Stimulated activated CD8-positive, alpha-beta memory T cell treated with anti-CD3 and anti-CD28 coated beads, Interleukin-2, amount 100 ng/mL, for 1 hour (primary cell): Measurements from ENCODE around the gene P4HA1.
A peak's percentile ranks its signal among the peaks of the same experiment; 100 is the strongest.
"Not testable (repeated sequence)": the region's sequence is repeated elsewhere in the genome, so short reads cannot be mapped to it uniquely, and the experiment has no call there.

ENCODE experiments used
- DNase-seq, 2 donors: peaks; one replicate each; pipeline ENCODE4 v3.0.0-alpha.2; 2020; ENCODE audit warnings: low read depth in 2 of 2

P4HA1 gene

DNA sequence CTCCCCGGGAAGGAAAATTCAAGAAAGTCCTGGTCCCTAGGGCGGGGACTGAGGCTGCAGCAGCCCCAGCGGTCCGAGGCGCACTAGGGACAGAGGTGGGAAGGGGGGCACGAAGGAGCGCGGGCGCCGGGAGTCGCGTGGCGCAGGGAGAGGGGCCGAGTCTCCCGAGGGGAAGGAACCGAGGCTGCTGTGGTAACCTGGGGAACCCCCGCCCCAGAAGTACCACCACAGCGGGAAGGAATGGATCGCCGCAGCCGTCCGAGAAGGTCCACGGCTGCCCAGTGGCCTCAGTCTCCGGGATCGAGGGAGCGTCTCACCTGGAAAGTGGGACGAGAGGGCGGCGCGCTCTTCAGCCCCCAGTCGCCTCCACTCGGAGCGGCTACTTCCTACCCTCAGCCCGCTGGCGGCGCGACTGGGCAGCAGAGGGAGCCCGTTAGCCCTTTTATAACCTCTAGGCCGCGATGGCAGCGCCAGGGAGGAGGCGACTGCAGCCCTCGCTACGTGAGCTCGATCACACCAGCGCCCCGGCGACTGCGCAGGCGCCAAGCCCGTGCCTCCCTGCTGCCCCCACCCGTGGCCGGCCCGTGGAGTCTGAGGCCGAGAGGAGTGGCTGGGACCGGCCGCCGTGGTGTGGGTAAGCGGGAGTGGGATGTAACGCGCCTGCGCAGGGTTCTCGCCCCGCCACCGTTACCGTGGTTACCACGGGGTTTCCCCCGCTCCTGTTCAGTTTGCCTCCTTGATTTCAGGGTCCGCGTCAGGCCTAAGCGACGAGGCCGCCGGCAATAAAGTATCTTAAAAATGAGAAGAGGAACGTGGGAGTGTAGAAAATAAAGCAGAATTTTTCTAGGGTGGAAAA, at the start of gene P4HA1:
Gene P4HA1, minus strand, starts transcription at position 418 of the 856 bp plus-strand sequence. CDS start 21,983 bp downstream, outside the sequence.
- peak; percentile 96 to 98 for DNase-seq

- DNase-seq = no peak
Measured at GRCh38 chr10:73141603-73142002, 44.9 kb upstream of the P4HA1 start.

DNA sequence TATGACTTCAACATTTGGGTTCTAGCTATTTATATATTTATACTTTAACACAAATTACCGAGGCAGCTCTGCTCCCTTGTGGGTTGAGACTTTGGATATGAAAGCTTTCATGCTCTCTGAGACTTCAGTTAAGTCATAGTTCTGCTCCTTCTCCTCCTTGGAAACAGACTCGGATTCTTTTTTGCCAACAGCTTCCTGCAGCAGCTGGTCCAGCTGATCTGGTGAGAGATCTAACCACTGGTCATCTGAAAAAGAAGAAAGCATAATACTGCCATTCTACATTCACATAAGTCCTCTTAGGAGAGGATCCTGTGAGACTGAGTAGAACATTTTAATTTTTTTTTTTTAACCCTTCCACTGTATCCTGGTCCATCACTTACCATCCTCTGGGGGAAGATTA, 42.6 kb upstream of the P4HA1 start:
- no peak for DNase-seq

DNA sequence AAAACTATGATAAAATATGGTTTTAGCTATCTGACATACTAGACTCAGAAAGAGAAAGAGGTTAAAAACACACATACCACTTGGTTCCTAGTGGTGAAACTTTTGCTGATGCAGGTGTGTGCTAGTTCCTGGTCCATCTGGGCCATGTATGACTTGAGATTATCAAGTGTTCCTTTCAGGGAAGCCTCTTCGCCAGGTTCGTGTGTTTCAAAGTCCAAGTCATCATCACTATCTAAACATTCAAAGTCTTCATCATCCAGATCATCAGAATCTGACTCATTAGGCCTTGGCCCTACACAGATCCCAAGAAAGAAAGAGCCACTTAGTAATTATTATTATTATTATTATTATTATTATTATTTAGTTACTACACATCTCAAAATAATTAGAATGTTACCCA, 40.0 kb upstream of the P4HA1 start:
- DNase-seq = no peak

DNA sequence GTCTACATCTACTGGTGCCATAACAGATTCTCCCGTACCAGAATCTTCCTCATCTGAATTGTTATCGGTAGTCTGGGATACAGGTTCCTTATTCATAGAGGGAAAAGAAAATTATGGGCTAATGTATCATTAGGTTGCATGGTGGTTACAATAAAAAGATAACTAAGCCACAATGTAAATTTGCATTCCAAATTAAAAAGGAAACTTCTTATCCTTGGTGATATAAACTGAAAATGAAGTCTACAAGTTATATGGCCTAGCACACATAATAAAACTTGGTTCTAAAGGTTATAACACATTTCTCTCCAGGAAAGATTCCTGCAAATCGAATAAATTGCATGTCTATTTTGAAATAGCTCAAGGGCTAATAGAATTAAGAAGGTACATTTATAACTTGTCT, 38.1 kb upstream of the P4HA1 start:
- DNase-seq = no peak

DNA sequence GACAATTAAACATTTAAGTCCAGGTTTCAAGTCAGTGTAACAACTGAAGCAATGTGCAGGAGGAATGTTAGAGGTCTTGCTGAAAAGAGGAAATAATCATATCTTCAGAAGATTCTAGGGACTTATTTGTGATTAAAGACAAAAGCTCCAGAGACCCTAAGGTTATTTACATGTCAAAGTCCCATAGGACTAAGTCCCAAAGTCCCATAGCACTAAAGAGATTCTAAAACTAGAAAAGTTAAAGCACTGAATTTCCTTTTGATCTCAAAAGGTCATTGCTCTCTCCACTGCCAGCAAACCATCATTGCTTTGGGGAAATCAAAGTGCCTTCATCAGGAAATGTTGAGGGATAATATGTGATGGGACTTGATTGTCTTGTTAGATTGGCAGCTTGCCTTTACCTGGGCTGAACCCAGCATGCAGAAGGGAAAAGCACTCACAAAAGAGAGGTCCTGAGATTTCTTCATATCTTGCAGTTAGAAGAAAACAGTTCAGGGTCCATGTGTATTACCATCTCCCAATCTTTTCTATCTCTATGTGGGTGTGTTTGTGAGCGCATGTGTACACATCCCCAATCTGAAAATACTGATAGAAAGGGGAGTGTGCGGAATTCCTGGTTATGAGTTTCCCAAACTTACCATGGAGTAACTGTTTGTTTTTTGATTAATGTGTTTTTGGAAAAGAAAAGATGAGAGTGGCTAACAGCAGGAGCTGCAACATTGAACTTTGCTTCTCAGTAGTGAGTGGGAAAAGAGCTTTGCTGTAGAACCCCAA, 35.4 kb upstream of the P4HA1 start:
- no peak for DNase-seq

- DNase-seq = no peak
Measured at GRCh38 chr10:73131301-73131700, 34.6 kb upstream of the P4HA1 start.

- no peak for DNase-seq
Measured at GRCh38 chr10:73126343-73126742, 29.7 kb upstream of the P4HA1 start.

DNA sequence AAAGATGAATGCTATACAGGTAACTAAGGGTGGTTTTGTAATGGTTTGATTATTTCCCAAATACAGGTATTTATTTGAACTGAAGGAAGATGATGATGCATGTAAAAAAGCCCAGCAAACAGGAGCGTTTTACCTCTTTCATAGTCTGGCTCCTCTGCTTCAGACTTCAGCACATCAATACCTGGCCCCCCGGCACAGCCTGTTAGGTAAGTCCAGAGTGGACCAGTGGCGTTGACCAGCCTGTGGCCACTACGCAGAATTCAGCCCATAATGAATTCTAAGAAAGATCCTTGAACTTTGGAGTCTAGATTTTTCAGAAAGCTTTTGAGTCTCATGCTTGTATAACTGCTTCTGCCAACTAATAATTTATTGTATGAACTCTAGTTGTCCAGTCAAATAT, 23.3 kb upstream of the P4HA1 start:
- DNase-seq = no peak

- DNase-seq = no peak
Measured at GRCh38 chr10:73119457-73119856, 22.8 kb upstream of the P4HA1 start.

GRCh38 chr10:73117976-73118743, 21.5 kb upstream of the P4HA1 start:
- DNase-seq = no peak

- DNase-seq = no peak
Measured at GRCh38 chr10:73116017-73116416, 19.4 kb upstream of the P4HA1 start.

GRCh38 chr10:73113551-73113950, 16.9 kb upstream of the P4HA1 start:
- DNase-seq = no peak

DNA sequence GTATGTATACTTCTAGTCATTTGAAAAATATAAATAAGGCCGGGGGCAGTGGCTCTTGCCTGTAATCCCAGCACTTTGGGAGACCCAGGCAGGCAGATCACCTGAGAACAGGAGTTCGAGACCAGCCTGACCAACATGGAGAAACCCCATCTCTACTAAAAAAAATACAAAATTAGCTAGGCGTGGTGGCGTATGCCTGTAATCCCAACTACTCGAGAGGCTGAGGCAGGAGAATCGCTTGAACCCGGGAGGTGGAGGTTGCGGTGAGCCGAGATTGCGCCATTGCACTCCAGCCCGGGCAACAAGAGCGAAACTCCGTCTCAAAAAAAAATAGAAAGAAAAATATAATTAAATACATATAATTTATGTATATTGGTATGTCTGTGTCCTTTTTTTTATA, 15.4 kb upstream of the P4HA1 start:
- not testable (repeated sequence) for DNase-seq

GRCh38 chr10:73110345-73110849, 13.7 kb upstream of the P4HA1 start, which contains the start of gene NUDT13:
Gene NUDT13 (plus strand): TSS chr10:73110455. CDS start chr10:73114366, 3,911 bp downstream.
- DNase-seq = no peak

DNA sequence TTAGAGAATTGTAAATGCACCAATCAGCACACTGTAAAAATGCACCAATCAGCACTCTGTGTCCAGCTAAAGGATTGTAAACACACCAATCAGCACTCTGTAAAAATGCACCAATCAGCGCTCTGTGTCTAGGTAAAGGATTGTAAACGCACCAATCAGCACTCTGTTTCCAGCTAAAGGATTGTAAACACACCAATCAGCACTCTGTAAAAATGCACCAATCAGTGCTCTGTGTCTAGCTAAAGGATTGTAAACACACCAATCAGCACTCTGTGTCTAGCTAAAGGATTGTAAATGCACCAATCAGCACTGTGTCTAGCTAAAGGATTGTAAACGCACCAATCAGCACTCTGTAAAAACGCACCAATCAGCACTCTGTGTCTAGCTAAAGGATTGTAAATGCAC, 12.6 kb upstream of the P4HA1 start:
- not testable (repeated sequence) for DNase-seq

GRCh38 chr10:73106301-73106700, 9.6 kb upstream of the P4HA1 start:
- no peak for DNase-seq

DNA sequence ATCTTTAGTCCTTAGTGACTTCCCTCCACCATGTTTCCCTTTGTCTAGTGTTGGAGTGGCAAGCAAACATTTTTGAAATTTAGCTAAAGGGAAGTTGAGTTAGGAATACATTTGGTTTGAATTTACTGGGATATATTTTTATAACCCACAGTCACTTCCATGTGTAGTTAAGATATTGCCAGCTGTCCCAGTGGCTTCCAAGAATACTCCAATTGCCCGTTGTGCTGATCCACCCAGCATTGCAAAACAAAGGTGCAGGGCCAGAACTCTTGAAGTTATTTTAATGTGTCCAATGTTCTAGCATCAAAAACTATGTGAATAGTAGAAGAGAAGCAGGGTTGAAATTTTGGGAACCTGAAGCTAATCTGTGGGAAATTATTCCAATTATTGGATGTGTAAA, 2.5 kb upstream of the P4HA1 start:
- no peak for DNase-seq

GRCh38 chr10:73097305-73097670, 622 bp upstream of the P4HA1 start:
- DNase-seq = no peak

- peak; percentile 27 to 55 for DNase-seq
Measured at GRCh38 chr10:73096041-73096448, 621 bp downstream of the P4HA1 start.

DNA sequence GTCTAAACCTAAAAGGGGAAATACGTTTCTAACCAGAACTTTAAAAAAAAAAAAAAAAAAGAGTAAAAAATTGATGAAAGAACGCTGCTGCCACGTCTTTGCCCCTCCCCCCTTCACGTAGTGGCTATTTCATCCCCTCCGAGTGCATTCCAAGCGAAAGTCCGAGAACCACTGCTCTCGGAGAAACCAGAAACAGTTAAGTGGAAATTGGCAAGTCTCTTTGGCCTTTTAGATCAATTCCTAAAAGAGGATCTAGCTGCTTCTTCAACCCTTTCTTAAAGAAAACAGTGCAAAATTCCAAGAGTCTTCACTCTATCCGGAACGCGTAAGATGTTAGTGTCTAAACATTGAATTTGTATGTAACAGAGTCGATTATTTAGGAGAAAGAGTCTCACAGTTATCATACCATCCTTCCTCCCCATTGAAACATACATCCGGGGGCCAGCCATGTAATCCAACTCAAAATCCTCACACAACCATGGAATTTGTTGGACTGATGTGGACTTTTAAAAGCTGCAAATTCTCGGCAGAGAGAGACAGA, 1.1 kb downstream of the P4HA1 start:
- no peak for DNase-seq
